GM21381 (cell line): Measurements from ENCODE around the gene RARA.

Experiments
- ATAC-seq: cut with Tn5 transposase; IDR thresholded peaks from one replicate; pipeline ENCODE4 v1.9.1; 2021; ENCODE audit warnings: mild to moderate bottlenecking, moderate library complexity; ENCODE audit not compliant: unreplicated experiment

Gene RARA

DNA sequence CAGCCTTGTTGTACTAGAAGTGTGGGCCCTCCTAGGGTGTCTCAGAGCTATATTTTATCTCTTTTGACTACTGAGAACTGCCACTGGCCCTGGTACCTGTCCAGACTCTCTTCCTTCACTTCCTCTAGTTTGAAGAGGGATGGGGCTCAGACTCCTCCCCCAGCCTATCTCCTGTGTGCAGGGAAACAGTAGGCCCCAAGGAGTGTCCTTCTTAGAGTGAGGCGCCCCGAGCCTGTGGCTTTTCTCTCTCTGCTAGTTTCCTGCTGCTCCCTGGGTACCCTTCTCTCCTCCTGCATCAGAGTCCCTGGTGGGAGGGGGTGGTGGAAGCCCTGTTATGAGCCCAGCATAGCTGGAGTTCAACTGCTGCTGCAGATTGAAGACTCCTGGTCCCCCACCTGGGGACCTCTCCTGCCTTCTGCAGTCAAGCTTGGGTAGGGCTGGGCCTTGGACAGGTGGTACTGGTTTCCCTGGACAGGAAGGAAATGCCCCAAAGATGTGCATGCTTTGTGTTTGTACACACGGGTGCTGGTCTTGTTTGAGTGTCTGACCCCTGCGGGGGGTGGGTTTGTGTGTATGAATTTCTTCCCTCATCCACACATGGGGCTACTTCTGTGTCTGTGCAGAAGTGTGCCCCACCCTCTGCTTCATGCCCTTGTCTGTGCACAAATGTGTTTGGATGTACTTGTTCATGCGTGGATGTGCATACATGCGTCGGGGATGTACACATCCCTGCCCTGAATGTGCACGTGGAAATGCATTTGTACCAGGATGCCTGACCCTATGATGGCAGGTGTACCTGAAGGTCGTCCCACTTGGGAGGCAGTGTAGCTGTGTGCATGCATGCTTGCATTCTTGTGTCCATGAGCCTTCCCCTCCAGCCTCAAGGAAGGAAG lies 6.9 kb downstream of the RARA start:
- no peak for ATAC-seq

DNA sequence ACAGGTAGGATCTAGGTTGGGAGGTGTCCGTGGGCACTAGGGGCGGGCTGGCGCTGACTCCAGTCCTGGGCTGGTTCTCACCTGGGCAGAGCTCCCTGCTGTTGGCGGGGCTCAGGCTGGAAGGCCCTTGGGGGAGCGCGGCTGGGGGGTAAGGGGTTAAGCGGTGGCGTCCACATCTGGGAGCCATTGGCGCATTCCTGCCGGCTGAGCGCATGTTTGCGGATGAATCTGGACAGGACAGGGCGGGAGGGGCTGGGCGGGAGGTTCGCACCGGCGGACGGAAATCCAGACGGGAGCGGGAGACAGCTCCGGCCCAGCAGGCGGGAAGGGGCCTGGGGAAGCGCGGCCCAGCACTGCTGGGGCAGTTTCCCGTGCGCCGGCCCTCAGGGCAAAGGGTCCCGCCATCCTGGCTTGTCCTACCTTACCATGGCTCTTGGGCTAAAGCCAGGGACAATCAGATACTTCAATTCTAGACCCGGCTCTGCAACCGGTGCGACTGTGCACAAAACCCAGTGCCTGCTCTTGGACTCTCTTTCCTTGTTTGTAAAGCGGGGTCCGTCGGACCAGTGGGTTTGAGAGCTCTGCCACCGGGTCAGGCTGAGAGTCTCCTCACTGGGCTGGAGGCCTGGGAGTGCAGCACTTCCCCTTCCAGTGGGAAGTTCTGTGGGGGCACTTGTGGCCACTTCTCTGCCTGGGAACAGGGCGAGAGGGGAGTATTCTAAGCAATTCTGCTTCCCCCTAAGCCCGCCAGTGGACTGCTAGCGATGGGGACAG lies 7.8 kb downstream of the RARA start:
- no peak for ATAC-seq

DNA sequence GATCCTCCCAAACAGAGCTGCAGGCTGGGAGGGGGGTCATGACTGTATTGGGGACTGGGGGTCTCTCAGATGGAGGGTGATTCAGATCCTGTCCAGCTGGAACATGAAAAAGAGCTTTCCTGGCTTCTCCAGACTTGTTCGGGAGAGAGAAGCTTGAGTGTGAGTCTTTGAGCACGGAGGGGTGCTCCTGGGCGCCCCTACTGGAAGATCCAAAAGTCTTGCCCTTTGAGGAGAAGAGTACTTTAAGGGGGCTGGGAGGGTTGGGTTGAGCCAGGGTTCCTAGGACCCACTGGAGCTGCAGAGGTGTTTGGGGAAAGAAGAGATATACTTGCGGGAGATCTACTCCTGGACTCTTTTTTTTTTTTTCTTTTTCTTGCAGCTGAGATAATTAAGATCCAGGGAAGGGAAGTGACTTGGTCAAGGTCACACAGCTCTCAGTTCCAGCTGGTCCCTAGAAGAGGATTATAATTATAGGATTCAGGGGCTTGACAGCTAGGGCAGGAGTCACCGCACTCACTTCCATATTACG lies 8.4 kb downstream of the RARA start:
- ATAC-seq, result no peak

DNA sequence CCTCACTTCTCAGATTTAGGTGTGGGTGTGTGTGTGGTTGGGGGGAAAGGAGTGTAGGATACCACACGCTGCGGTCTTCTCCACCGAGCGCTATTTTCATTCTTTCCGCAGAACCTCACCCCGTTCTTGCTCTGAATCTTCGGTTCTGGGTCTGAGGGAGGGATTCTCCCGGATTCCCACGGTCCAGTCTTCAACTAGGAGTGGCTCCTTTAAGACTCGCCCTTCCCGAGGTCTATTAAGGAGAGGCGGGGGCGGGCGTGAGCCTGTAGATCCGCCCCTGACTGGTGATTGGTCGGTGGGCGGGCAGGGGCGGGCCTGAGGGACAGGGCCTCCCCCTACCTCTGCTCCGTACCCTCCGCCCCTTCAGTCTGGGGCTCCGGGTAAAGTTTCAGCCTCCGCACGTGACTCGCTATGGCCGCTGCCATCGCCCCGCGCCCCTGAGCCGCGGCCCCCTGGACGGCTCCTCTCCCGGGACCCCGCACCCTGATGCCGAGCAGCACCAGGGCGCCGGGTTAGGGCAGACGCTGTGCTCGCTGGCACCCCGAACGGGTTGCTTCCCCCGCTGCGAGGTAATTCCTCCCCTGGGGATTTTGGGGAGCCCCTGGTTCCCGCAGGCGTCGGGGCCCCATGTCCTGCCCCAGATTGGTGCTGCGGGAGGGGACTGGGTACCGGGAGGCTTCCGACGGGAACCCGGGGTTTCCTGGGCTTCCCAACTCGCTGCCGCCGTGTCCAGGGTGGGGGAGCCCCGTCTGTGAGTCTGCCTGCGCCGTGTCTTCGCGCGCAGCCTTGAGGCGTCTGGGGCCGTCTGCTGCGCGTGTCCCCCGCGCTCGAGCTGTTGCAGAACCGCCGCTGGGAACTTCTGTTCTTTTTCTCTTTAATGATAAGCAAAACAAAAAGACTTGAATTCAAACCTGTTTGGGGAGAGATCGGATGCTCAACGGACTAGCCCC lies 9.2 kb downstream of the RARA start:
- peak; percentile 49 for ATAC-seq

DNA sequence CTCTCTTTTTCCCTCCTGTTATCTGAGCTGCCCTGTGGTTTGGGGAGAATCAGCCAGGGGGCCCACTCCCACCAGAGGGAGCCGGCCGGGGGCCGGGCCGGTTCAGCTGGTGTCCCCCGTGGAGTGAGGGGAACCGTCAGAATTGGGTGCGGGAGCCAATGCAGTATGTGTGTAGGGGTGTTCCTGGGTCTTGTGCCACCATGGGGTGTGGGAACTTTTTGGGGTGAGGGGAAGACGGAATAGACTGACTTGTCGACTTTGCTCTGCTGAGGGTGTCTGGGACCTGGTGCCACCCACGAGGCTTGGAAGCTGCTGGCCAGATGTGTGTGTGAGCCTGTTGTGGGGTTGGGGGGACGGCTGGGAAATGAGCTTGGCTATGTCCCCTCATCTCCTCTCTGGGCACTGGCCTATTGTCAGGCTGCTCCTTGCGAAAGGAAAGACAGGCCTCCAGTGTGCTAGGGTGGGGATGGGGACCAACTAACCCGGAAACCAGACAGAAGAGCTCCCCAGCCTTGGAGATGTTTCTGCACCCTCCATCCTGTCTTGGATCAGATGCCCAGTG lies 9.9 kb downstream of the RARA start:
- no peak for ATAC-seq

DNA sequence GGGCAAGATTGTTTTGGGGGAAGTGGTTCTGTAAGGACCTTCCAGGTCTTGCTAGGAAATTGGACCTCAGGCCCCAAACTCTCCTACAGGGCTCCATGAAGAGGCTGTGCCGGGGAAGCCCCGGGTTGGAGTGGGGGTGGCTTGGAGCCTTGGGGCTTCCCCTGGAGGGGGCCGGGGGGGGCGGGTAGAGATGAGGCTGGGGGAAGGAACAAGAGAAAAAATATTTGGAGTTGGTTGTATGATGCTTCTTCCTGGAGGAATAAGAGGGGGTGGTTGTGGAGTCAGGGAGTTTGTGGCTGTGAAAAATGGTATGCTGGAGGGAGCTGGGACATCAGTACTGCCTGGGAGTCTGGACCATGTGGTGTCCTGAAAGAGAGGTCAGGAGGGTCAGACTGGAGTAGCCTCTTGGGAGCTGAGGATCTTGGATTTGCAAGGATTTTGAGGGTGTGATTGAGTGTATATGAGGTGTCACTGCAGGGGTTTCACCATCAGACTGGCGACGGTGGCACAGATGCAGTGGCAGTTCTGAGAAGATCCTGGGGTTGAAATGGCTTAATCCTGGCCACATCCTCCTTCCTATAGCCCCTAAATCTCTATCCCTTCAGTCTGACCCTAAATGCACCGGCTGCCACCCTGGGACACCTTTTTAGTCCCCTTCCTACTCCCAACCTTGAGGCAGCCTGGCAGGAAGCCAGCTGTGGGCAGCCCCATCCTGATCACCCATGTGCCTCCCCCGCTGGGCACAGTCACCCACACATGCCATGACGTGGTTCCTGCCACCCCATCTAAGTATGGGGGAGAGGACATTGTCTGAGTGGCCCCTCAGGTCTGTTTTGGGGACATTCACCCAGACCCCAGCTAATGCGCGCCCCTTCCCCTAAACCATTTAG lies 10.9 kb downstream of the RARA start:
- ATAC-seq, result no peak

DNA sequence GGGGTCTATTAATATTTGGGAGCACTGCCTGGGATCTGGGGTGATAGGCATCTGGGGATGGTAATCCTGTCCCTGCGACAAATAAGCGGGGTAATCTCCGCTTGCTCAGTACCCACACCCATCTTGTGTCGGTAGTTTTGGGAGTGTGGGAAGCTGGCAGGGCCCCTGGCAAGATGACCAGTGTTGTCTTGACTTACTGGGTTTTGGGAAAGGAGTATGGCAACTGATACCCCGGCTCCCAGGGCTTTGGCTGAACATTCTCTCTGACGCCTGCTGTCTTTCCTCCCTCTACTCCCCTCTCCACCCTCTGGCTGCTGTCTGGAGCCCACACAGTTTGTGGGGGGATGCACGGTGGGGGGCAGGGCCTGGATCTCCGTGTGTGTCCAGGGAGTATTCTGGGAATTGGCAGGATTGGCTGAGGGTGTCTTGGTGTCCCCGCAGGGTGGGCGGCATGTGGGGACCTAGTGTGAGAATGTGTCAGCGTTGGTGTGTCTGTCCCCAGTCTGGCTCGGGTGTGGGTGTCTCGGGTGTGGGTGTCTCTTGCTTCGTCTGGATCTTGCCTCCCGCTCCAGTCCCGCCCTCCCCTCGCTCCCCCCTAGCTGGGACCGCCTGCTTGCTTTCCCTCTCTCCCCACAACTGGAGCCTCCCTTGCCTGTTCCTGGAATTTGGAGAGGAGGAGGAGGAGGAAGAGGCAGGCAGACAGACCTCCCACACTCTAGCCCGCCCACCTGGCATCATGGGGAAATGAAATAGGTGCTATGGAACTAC lies 12.0 kb downstream of the RARA start:
- no peak for ATAC-seq

DNA sequence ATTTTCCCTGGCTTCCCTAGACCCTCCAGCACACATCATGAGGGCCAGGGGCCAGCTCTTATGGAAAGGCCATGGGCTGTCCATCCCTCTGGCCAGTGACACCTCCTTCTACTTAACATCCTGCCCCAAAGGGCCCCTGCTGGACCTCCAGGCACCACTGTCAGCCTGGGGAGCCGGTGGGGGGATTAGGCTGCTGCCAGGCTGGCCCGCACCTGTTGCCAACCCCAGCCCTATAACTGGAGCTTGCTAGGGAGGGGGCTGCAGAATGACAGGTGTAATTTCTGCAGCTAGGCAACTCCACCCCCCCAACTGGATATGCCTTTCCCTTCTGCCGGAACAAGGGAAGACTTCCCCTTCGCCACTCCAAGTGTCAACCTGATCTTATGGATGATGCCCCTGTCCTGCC lies 12.5 kb downstream of the RARA start:
- no peak for ATAC-seq

DNA sequence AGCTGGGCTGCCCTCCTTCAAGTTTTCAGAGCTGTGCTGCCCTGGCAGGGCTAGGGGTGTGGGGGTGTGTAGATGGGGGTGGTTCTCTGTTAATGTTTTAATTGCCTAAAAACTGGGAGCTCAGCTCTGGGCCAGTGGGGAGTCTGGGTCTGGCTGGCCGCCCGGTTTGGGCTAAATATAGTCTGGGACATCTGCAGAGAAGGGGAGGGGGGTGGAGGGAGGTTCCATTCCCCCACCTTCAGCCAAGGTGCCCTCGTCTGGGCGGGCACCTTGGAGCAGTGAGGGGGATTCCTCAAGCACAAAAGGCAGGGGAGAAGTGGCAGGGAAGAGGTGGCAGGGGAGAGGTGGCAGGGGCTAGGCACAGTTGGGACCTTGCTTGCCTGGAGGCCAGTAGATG lies 13.0 kb downstream of the RARA start:
- ATAC-seq, result no peak

DNA sequence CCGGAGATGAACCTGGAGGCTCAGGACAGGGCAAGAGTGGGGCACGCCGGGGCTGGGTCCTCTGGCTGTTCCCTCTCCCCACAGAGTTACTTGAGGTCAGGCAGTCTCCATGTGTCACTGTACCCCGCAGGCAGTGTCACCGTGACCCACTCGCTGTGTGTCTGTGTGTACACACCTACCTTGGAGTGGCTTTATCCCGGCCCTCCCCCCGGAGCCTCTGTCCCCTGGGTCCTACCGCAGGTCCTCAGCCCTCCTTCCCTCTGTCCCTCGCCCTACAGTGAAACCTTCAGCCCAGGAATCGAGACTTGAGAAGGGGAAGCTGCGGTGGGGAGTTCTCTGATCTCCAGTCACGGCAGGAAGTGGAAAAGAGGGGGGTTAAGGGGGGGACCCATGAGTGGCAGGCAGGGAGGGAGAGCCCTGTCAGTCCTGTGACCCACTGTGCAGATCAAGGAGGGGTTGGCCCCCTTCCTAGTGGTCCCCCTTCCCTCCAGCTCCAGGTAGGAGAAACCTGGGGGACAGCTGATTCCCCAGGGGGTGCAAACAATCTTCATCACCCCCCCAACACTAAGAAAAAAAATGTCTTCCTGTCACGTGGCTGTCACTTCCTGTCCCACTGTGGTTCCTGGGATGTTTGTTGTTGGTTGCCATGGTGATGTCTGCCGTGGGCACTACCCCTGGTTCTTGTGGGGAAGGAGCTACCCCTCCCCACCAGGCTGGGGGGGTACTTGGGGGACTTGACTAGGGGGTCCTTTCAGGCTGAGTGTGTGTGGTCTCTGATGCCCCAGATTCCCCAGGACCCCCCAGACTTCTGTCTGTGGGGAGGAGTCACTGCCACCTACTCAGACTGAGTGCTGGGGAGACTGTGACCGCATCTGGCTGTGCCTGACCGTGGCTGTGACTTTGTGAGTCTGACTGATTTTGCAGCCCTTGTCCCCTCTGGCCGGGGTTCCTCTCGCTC lies 13.7 kb downstream of the RARA start:
- ATAC-seq, result peak; percentile 31

DNA sequence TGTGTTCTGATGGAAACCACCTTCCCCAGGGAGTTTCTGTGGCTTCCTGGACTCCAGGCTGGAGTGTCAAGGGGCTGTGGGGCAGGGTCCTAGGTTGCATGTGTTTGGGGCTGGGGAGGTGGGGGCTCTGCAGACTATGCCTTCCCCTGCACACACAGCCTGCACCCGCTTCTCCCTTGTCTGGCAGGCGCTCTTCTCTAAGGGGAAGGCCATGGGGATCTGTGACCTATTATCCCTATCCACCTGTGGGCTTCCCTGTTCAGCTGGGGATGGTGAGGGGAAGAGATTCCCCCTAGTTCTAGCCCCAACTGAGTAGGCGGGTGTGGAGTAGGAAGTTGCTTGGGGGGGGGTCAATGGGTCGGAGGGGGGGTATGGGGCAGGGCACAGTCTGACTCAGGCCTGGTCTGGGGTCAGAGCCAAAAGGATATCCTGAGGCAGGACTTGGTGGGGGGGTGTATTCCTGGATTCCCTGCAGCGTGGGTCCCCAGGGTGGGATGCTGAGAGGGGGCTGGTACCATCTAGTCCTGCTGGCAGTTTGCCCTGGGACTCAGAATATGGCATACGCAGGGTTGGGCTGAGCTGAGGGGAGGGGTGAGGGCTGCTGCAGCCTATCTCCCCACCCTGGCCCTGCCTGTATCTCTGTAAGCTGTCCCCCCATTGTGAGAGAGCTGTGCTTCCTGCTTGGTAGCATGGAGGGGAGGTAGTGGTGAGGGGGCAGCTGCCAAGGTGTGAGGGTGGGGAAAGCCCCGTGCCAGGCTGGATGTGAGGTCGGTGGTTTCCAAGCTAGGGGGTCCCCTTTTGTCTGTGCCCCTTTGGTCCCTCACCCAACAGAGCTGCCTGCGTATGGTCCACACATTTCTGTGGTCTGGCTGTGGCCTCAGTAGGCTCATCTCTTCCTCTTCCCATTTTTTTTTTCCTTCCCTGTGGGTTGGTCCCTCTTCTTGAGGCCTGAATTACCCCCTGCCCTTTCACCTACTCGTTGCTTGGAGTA lies 14.7 kb downstream of the RARA start:
- peak; percentile 22 for ATAC-seq

DNA sequence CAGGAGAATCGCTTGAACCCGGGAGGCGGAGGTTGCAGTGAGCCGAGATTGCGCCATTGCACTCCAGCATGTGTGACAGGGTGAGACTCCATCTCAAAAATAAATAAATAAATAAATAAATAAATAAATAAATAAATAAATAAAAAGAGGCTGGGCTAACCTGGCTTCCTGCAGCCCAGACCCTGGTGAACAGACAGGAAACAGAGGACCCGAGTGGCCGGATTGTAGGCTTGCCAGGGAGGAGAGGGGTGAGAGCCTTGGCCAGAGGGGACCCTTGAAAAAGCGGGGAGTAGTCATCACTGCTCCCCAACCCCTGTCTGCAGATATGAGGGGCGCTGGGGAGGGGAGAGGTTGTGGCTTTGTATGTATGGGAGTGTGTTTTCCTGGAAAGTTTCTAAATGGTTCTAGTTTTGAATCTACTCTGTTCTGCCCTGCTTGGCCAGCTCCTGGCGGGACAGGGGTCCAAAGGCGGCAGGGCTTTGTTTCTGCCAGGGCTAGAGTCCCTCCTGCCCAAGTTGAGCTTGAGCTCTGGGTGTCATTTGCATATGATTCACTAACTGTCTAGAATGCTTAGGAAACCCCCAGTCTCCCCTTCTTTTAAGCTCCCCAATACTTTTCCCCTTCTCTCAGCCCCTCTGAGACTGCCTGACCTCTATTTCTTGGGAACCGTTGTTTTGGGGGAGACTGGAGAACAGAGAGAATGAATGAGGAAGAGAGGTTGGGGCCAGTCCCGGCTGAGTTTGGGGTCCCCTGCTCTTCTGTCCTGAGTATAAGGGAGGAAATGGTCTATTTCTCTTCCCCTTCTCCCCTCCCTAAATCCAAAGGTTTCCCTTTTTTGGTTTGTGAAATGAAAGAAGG lies 16.4 kb downstream of the RARA start:
- ATAC-seq, result no peak

DNA sequence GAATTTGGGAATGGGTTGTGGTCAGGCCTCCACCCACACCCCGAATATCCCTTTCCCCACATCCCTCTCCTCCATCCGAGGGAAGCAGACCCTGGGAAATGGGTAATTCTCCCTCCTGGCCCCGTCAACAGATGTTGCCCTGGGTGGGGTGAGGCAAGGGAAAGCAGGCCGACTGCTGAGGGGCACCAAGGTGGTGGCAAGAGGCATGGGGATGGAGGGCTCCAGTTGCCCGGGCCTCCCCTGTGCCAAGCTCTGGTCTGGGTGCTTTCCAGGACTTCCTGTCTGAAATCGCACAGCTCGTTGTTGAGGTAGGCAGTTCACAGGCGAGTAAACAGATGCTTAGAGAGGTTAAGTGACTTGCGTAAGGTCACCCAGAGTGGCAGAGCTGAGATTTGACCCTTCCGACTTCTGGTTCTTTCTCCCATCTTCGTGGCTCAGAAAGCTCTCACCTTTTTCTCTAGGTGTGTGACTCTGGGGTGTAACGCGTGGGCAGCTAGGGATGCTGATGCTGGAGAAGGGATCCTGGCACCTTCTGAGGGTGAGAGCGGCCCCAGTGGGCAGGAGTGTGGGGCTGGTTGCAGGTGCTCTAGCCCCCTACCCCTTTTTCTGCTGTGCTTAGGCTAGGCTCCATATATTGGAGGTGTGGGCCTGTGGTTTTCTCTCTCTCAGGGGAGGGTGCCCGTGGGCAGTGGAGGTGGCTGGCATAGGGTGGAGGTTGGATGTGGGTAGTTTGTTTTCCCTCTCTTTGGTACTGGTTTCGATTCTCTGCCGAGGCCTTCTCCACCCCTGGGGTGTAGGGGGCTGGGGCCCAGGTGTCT lies 17.2 kb downstream of the RARA start:
- no peak for ATAC-seq

DNA sequence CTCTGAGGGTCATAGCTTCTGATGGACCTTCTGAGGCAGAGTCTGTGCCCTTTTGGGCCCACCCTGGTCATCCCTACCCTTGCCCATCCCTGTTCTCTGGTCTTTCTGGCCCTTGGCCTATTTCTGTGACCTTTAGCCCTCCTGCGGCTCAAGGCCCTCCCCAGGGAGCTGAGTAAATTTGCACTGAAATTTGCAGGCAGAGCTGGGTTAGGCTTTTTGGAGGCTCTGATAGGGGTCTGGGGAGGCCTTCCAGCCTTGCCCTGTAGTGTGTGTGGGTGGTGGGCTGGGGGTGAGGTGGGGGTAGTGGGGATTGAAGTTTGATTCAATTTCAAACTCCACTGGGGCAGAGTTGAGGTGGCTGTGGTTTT lies 17.8 kb downstream of the RARA start:
- ATAC-seq, result no peak

DNA sequence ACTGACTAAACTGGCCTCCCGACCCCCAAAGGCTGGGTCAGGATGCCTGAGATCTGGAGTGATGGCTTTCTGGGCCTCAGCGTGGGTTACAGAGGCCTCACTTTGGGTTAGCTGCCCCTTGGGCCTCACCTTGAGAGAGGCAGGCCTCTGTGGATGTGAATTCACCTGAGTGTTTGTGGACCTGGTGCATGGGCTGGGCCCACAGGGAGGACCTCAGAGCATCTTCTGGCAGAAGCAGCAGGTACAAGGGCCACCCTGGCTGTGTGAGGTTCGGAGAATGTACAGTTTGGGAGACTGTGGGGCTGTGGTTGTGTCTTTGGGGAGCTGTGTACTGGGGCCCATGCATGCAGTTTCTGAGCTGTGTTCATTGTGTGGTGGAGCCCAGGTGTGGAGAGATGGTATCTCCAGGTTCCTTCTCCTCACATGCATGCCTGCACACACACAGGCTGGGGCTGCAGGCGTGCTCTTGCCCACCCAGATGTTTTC lies 18.3 kb downstream of the RARA start:
- ATAC-seq, result no peak
